ENCODE results near the gene SHQ1.

DNA sequence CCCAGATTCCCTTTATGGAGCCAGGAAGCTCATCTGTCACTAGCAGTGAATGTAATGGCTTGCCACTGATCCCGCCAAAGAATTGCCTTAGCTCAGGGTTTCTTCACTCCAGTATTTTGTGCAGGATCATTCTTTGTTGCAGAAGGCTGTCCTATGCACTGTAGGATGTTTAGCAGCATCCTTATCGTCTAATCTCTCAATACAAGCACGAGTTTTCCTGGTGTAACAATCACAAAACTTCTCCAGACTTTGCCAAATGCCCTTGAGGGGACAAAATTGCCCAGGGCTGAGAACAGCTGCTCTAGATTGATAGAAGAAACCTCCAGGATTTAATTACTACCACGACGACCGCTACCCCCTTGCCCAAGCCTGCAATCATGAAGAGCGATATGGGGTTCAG is 6.8 kb upstream of the SHQ1 start:
- TF ChIP-seq POLR2A (IDR thresholded peaks at IDR 0.05), result no peak
- TF ChIP-seq CTCF (IDR thresholded peaks at IDR 0.05), result no peak

Measured in heart left ventricle (tissue), 13 donors.